Smooth muscle cell (in vitro differentiated cells): ENCODE measurements around the gene ADCY3. TPM values are rescaled to one million over a fixed set of nuclear protein-coding genes. Genes with fewer than 3 reads are reported as not detected.

Experiments
- DNase-seq: peaks from one replicate; lab custom pipeline; 2025; ENCODE audit not compliant: unreplicated experiment; lab: John Stamatoyannopoulos, UW
- H2AFZ ChIP-seq: fragments of 200-600 bp; sonication (generic); 2 replicates; pipeline ENCODE4 v1.6.0; 2016; ENCODE audit warnings: antibody characterized with exemption, low read depth, mild to moderate bottlenecking
- H3F3A ChIP-seq: fragments of 200-600 bp; sonication (generic); 2 replicates; pipeline ENCODE4 v1.6.0; 2017; ENCODE audit warnings: antibody characterized with exemption, low read depth
- H3K27ac ChIP-seq: fragments of 200-600 bp; sonication (generic); 2 replicates; pipeline ENCODE4 v1.5.1; 2016; ENCODE audit warnings: low read depth, mild to moderate bottlenecking
- H3K27me3 ChIP-seq: fragments of 200-600 bp; sonication (generic); 2 replicates; pipeline ENCODE4 v1.6.1; 2016; ENCODE audit warnings: low read depth, mild to moderate bottlenecking
- H3K36me3 ChIP-seq: fragments of 200-600 bp; sonication (generic); 2 replicates; pipeline ENCODE4 v1.5.1; 2016; ENCODE audit warnings: low read depth
- H3K4me1 ChIP-seq: fragments of 200-600 bp; sonication (generic); 2 replicates; pipeline ENCODE4 v1.5.1; 2016; ENCODE audit warnings: low read depth
- H3K4me2 ChIP-seq: fragments of 200-600 bp; sonication (generic); 2 replicates; pipeline ENCODE4 v1.6.0; 2016; ENCODE audit warnings: mild to moderate bottlenecking
- H3K4me3 ChIP-seq: fragments of 200-600 bp; sonication (generic); 2 replicates; pipeline ENCODE4 v1.5.1; 2016; ENCODE audit warnings: mild to moderate bottlenecking
- H3K79me2 ChIP-seq: fragments of 200-600 bp; sonication (generic); 2 replicates; pipeline ENCODE4 v1.6.0; 2016; ENCODE audit warnings: low read depth, mild to moderate bottlenecking
- H3K9ac ChIP-seq: fragments of 200-600 bp; sonication (generic); 2 replicates; pipeline ENCODE4 v1.6.0; 2016; ENCODE audit warnings: low read depth
- H3K9me3 ChIP-seq: fragments of 200-600 bp; sonication (generic); replicated peaks from 2 replicates; pipeline ENCODE4 v1.5.1; 2016; ENCODE audit warnings: low read depth
- H4K20me1 ChIP-seq: fragments of 200-600 bp; sonication (generic); 2 replicates; pipeline ENCODE4 v1.6.0; 2016; ENCODE audit warnings: low read depth
- CTCF ChIP-seq: fragments of 200-600 bp; sonication (generic); IDR thresholded peaks from 2 replicates; pipeline ENCODE4 v1.5.1; 2017; ENCODE audit warnings: borderline replicate concordance, mild to moderate bottlenecking, antibody characterized with exemption; ENCODE audit not compliant: insufficient read depth, poor library complexity, severe bottlenecking
- WGBS: methylation state at CpG from one replicate; pipeline ENCODE4 v1.1.7; 2016; ENCODE audit warnings: low lambda C conversion rate; 5-methylcytosine and 5-hydroxymethylcytosine counted together
- polyA plus RNA-seq: library from polyadenylated mRNA; unstranded; fragments of >200 nt; fragmentation: Nextera tagmentation; extraction: Ambion mirVana; gene quantifications from 2 replicates; pipeline ENCODE4 v1.2.1, GENCODE V29; 2016
- total RNA-seq: library from RNA; depleted of rRNA; stranded (reverse); fragments of >200 nt; gene quantifications from 2 replicates; pipeline ENCODE4 v1.2.3, GENCODE V29; 2014

ADCY3 gene
- total and polyA plus RNA-seq, 2 experiments from 2014 or later: 20.8 to 41.7 TPM

- H3K4me3 ChIP-seq: no peak overlapping the region
- H3K4me2 ChIP-seq: no peak overlapping the region
- peaks cover 12% of the 10 kb centered on the region for H3K4me1 ChIP-seq
- no peak overlapping the region for H2AFZ ChIP-seq
- no peak overlapping the region for H3K9ac ChIP-seq
- no peak overlapping the region for H3K27ac ChIP-seq
- no peaks in the 10 kb centered on the region for H3K27me3 ChIP-seq
- 97% methylated on average over 10 of the region's 18 CpGs for WGBS
- no peak for DNase-seq
- no peak for TF ChIP-seq CTCF
- no peaks in the 10 kb centered on the region for H4K20me1 ChIP-seq
- H3K36me3 ChIP-seq: no peaks in the 10 kb centered on the region
- no peaks in the 10 kb centered on the region for H3K9me3 ChIP-seq
- no peaks in the 10 kb centered on the region for H3F3A ChIP-seq
- H3K79me2 ChIP-seq: no peaks in the 10 kb centered on the region
These were observed 88.6 kb downstream of the ADCY3 start for GRCh38 chr2:24831221-24832072.

- 96% methylated on average over 12 of the region's 12 CpGs for WGBS
- no peaks in the 10 kb centered on the region for H3K27me3 ChIP-seq
- H3F3A ChIP-seq: no peaks in the 10 kb centered on the region
- H3K9me3 ChIP-seq: no peaks in the 10 kb centered on the region
- no peak overlapping the region for H3K9ac ChIP-seq
- H3K27ac ChIP-seq: no peak overlapping the region
- H4K20me1 ChIP-seq: no peaks in the 10 kb centered on the region
- no peak overlapping the region for H3K4me3 ChIP-seq
- peaks cover 12% of the 10 kb centered on the region for H3K4me1 ChIP-seq
- DNase-seq: no peak
- TF ChIP-seq CTCF: no peak
- H3K36me3 ChIP-seq: no peaks in the 10 kb centered on the region
- H3K79me2 ChIP-seq: no peaks in the 10 kb centered on the region
- no peak overlapping the region for H3K4me2 ChIP-seq
- H2AFZ ChIP-seq: no peak overlapping the region
These were observed 89.3 kb downstream of the ADCY3 start for GRCh38 chr2:24830786-24831185.

GRCh38 chr2:24830351-24830750 is 89.7 kb downstream of the ADCY3 start:
- no peaks in the 10 kb centered on the region for H3K79me2 ChIP-seq
- no peaks in the 10 kb centered on the region for H3K27me3 ChIP-seq
- TF ChIP-seq CTCF: no peak
- H3K9ac ChIP-seq: no peak overlapping the region
- no peaks in the 10 kb centered on the region for H4K20me1 ChIP-seq
- no peaks in the 10 kb centered on the region for H3K36me3 ChIP-seq
- peaks cover 12% of the 10 kb centered on the region for H3K4me1 ChIP-seq
- no peaks in the 10 kb centered on the region for H3K9me3 ChIP-seq
- WGBS: 92% methylated on average over 5 of the region's 5 CpGs
- H3K4me3 ChIP-seq: no peak overlapping the region
- H3F3A ChIP-seq: no peaks in the 10 kb centered on the region
- H2AFZ ChIP-seq: no peak overlapping the region
- H3K27ac ChIP-seq: no peak overlapping the region
- no peak overlapping the region for H3K4me2 ChIP-seq
- DNase-seq: no peak
